ENCODE results near the gene SNTA1.

DNA sequence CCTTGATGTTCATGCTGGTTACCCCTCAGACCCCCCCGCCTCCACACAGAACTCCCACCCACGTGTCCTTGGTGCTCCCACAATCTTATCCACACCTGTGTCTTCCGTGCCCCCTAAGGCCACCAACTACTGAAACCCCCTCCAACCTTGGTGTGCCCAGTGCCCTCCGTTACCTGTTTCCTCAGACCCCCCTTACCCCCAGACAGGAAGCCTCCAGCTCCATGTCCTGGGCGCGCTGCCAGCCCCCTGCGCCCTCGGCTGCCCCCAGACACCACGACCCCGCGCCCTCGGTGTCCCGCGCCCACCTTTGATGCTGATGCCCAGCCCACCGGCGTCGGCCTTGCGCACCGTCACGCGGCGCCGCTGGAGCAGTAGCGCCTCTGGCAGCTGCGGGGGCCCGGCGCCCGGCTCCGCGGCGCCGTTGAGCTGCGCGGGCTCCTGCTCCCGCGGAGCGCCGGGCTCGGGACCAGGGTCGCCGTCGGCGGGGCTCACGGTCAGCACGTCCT is 504 bp downstream of the SNTA1 start:
- TF ChIP-seq, protein P1, sequence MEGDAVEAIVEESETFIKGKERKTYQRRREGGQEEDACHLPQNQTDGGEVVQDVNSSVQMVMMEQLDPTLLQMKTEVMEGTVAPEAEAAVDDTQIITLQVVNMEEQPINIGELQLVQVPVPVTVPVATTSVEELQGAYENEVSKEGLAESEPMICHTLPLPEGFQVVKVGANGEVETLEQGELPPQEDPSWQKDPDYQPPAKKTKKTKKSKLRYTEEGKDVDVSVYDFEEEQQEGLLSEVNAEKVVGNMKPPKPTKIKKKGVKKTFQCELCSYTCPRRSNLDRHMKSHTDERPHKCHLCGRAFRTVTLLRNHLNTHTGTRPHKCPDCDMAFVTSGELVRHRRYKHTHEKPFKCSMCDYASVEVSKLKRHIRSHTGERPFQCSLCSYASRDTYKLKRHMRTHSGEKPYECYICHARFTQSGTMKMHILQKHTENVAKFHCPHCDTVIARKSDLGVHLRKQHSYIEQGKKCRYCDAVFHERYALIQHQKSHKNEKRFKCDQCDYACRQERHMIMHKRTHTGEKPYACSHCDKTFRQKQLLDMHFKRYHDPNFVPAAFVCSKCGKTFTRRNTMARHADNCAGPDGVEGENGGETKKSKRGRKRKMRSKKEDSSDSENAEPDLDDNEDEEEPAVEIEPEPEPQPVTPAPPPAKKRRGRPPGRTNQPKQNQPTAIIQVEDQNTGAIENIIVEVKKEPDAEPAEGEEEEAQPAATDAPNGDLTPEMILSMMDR (IDR thresholded peaks at IDR 0.05; ENCODE audit: low read length) = no peak
- TF ChIP-seq EZH2 (IDR thresholded peaks at IDR 0.05; ENCODE audit: borderline replicate concordance, low read length) = no peak
